Glutamatergic neuron (in vitro differentiated cells): ENCODE data around the gene PAPSS1. TPM values are rescaled to one million over a fixed set of nuclear protein-coding genes. Genes with fewer than 3 reads are reported as not detected.
"Not testable (repeated sequence)": the region's sequence is repeated elsewhere in the genome, so short reads cannot be mapped to it uniquely, and the experiment has no call there.

Experiments
- DNase-seq: peaks from one replicate; pipeline ENCODE4 v3.0.0; 2022
- H3K27ac Mint-ChIP-seq: one replicate; pipeline ENCODE4 v1.8.0; 2020; ENCODE audit warnings: mild to moderate bottlenecking, mixed read lengths, inconsistent platforms; ENCODE audit not compliant: unreplicated experiment
- H3K27me3 Mint-ChIP-seq: one replicate; pipeline ENCODE4 v1.8.0; 2020; ENCODE audit warnings: mild to moderate bottlenecking, moderate library complexity, mixed read lengths, inconsistent platforms; ENCODE audit not compliant: unreplicated experiment
- H3K36me3 Mint-ChIP-seq: one replicate; pipeline ENCODE4 v1.8.0; 2020; ENCODE audit warnings: mild to moderate bottlenecking, mixed read lengths, inconsistent platforms; ENCODE audit not compliant: unreplicated experiment
- H3K4me1 Mint-ChIP-seq: one replicate; pipeline ENCODE4 v1.8.0; 2020; ENCODE audit warnings: mild to moderate bottlenecking, low read depth, mixed read lengths, inconsistent platforms; ENCODE audit not compliant: unreplicated experiment
- H3K4me3 Mint-ChIP-seq: one replicate; pipeline ENCODE4 v1.8.0; 2020; ENCODE audit warnings: mild to moderate bottlenecking, mixed read lengths, inconsistent platforms; ENCODE audit not compliant: unreplicated experiment
- H3K9me3 Mint-ChIP-seq: one replicate; pipeline ENCODE4 v1.8.0; 2020; ENCODE audit warnings: mild to moderate bottlenecking, moderate library complexity, mixed read lengths, inconsistent platforms; ENCODE audit not compliant: unreplicated experiment
- total RNA-seq: library from RNA; stranded (reverse); fragmentation: NEBNext Ultra II Directional; extraction: Animal tissue kit (Norgen Biotek cat#: 25700); gene quantifications from one replicate; pipeline ENCODE4 v1.2.1, GENCODE V29; 2021; ENCODE audit not compliant: unreplicated experiment
- TF ChIP-seq, protein P1 (sequence below): fragments of 200-600 bp; sonication (generic); IDR thresholded peaks from one replicate; pipeline ENCODE4 v1.5.0; 2021; ENCODE audit not compliant: partially characterized antibody, unreplicated experiment

PAPSS1 gene
- total RNA-seq, 1 donor from 2014 or later = 105 TPM

DNA sequence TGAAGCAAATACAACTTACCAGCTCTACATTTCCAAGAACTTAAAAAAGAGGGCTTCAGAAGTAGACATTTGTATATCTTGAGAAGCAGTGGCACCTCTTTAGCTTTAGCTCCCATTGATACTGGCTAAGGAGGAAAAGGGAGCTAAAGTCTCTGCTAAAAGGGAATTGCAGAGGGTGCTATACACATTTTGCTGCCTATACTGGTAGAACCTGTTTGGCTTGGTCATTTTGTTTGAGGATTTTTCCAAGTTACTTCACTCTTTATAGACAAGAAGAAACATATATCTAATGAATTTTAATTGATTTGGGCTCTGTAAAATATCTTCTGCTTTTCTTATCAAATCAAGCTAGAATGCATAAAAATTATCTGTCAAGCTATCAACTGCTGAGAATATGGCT lies 11.8 kb downstream of the PAPSS1 start:
- peaks cover 10% of the 10 kb centered on the region for H3K9me3 Mint-ChIP-seq
- no peak for DNase-seq
- peaks cover 38% of the 10 kb centered on the region for H3K36me3 Mint-ChIP-seq
- peaks cover 1% of the 10 kb centered on the region for H3K27me3 Mint-ChIP-seq
- no peak overlapping the region for H3K4me3 Mint-ChIP-seq
- TF ChIP-seq, protein P1, sequence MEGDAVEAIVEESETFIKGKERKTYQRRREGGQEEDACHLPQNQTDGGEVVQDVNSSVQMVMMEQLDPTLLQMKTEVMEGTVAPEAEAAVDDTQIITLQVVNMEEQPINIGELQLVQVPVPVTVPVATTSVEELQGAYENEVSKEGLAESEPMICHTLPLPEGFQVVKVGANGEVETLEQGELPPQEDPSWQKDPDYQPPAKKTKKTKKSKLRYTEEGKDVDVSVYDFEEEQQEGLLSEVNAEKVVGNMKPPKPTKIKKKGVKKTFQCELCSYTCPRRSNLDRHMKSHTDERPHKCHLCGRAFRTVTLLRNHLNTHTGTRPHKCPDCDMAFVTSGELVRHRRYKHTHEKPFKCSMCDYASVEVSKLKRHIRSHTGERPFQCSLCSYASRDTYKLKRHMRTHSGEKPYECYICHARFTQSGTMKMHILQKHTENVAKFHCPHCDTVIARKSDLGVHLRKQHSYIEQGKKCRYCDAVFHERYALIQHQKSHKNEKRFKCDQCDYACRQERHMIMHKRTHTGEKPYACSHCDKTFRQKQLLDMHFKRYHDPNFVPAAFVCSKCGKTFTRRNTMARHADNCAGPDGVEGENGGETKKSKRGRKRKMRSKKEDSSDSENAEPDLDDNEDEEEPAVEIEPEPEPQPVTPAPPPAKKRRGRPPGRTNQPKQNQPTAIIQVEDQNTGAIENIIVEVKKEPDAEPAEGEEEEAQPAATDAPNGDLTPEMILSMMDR = no peak
- H3K4me1 Mint-ChIP-seq = peaks cover 6% of the 10 kb centered on the region
- H3K27ac Mint-ChIP-seq = no peak overlapping the region

DNA sequence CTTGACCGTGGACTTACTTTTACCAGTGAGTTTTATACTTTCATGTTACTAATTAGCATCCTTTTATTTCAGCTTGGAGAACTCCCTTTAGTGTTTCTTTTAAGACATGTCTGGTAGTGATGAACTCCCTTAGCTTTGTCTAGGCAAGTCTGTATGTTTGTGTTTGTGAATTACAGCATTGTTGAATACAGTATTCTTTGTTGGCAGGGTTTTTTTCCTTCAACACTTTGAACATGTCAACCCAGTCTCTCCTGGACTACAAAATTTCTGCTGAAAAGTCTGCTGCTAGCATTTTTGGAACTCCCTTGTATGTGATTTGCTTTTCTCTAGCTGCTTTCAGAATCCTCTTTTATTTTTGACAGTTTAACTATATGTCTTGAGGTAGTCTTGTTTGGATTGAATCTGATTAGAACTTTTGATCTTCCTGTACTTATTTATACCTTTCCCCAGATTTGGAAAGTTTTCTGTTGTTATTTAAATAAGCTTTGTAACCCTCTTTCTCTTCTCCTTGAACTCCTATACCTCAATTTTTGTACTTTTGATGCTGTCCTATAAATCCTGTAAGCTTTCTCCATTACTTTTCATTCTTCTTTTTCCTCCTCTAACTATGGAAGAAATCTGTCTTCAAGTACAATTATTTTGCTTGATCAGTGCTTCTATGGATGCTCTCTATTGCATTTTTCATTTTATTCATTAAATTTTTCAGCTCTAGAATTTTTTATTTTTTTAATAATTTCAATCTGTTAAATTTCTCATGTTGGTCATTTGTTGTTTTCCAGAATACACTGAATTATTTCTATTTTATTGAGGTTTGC lies 14.1 kb downstream of the PAPSS1 start:
- Mint-ChIP-seq H3K4me3 (no peak overlapping the region), H3K36me3 (peaks cover 43% of the 10 kb centered on the region), H3K27me3 (peaks cover 1% of the 10 kb centered on the region), H3K4me1 (peaks cover 4% of the 10 kb centered on the region), H3K27ac (no peak overlapping the region), H3K9me3 (peaks cover 10% of the 10 kb centered on the region)
- TF ChIP-seq, protein P1 = no peak
- no peak for DNase-seq

DNA sequence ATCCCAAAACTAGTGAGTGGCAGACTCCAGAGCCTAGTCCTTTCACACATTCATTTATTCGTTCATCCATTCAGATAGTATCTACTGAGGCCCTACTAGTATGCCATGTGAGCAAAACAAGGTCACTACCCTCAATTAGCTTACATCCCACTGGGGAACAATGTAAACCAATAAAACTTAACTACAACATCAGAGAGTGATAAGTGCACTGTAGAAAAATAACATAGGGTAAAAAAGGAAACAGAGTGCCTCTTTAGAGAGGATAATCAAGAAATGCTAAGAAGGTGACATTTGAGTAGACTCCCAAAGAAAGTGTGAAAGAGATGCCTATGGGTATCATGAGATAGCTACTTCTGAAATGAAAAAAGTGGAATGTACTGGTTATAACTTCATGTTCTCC lies 18.5 kb downstream of the PAPSS1 start:
- no peaks in the 10 kb centered on the region for H3K4me1 Mint-ChIP-seq
- no peak overlapping the region for H3K4me3 Mint-ChIP-seq
- H3K27me3 Mint-ChIP-seq = peaks cover 1% of the 10 kb centered on the region
- H3K36me3 Mint-ChIP-seq = peaks cover 37% of the 10 kb centered on the region
- no peak overlapping the region for H3K27ac Mint-ChIP-seq
- H3K9me3 Mint-ChIP-seq = peaks cover 7% of the 10 kb centered on the region
- DNase-seq = no peak
- TF ChIP-seq, protein P1 = no peak

DNA sequence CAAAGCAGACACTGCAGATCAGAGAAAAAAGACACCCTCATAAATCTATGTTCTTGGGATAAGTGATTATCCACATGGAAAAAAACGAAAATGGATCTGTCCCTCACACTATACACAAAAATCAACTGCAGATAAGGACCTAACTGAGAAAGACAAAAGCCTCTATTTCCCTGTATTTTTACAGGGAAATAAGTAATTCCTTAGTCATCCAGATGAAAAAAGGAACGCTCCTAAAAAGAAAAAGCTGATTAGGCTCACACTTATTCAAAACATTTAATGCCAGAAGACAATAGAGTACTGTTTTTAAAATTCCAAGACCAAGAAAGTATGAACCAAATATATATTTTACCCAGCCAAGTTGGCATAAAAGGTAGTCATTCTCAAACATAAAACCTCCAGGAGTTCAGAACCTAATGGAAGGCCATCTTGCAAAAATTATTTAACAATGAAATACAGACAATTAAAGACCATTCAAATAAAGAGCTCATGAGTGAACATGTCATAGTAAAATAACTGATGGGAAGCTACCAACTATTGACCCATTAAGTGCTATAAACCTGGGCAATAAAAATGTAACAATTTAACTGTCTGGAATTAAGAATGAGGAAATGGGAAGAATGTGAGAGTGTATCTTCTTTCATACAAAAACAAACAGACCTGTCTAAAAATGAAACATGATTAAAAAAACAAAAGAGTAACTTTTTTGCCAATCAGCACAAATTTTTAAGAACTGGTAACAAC lies 20.4 kb downstream of the PAPSS1 start:
- Mint-ChIP-seq H3K9me3 (peaks cover 3% of the 10 kb centered on the region), H3K4me3 (no peak overlapping the region), H3K36me3 (peaks cover 29% of the 10 kb centered on the region), H3K27me3 (peaks cover 3% of the 10 kb centered on the region), H3K27ac (no peak overlapping the region), H3K4me1 (no peaks in the 10 kb centered on the region)
- no peak for DNase-seq
- TF ChIP-seq, protein P1 = no peak

DNA sequence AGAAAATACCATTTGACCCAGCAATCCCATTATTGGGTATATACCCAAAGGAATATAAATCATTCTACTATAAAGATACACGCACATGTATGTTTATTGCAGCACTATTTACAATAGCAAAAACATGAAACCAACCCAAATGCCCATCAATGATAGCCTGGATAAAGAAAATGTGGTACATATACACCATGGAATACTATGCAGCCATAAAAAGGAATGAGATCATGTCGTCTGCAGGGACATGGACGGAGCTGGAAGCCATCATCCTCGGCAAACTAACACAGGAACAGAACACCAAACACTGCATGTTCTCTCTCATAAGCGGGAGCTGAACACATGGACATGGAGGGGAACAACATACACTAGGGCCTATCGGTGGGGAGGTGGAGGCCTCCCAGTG lies 23.8 kb downstream of the PAPSS1 start:
- not testable (repeated sequence) for H3K27me3 Mint-ChIP-seq, H3K9me3 Mint-ChIP-seq, H3K27ac Mint-ChIP-seq, H3K4me3 Mint-ChIP-seq, H3K4me1 Mint-ChIP-seq, DNase-seq
- peaks cover 19% of the 10 kb centered on the region for H3K36me3 Mint-ChIP-seq
